Chondrocyte (in vitro differentiated cells): Measurements from ENCODE around the gene MRPL19. TPM values are rescaled to one million over a fixed set of nuclear protein-coding genes. Genes with fewer than 3 reads are reported as not detected.
A peak's percentile ranks its signal among the peaks of the same experiment; 100 is the strongest.

Experiments used
- DNase-seq: peaks from one replicate; pipeline ENCODE4 v3.0.0; 2021; ENCODE audit warnings: mixed read lengths, low spot score
- H3K27ac Mint-ChIP-seq: one replicate; pipeline ENCODE4 v1.8.0; 2021; ENCODE audit warnings: mild to moderate bottlenecking, moderate library complexity, mixed read lengths; ENCODE audit not compliant: unreplicated experiment
- H3K27me3 Mint-ChIP-seq: 2 replicates; pipeline ENCODE4 v1.8.0; 2021; ENCODE audit warnings: low read depth, mixed read lengths
- H3K36me3 Mint-ChIP-seq: 2 replicates; pipeline ENCODE4 v1.8.0; 2021; ENCODE audit warnings: low read depth, mixed read lengths
- H3K4me1 Mint-ChIP-seq: 2 replicates; pipeline ENCODE4 v1.8.0; 2021; ENCODE audit warnings: low read depth, mild to moderate bottlenecking, mixed read lengths
- H3K4me3 Mint-ChIP-seq: one replicate; pipeline ENCODE4 v1.8.0; 2021; ENCODE audit warnings: mild to moderate bottlenecking, moderate library complexity, mixed read lengths; ENCODE audit not compliant: unreplicated experiment
- H3K9me3 Mint-ChIP-seq: 2 replicates; pipeline ENCODE4 v1.8.0; 2021; ENCODE audit warnings: low read depth, mixed read lengths
- total RNA-seq: library from RNA; stranded (reverse); gene quantifications from 3 replicates; pipeline ENCODE4 v1.2.1, GENCODE V29; 2021
- TF ChIP-seq, protein P1 (sequence below): fragments of 200-600 bp; sonication (generic); IDR thresholded peaks from 2 replicates; pipeline ENCODE4 v1.5.0; 2021; ENCODE audit warnings: antibody characterized with exemption, mild to moderate bottlenecking, moderate library complexity

The MRPL19 gene
- total RNA-seq, 1 donor from 2014 or later: 43.5 TPM

DNA sequence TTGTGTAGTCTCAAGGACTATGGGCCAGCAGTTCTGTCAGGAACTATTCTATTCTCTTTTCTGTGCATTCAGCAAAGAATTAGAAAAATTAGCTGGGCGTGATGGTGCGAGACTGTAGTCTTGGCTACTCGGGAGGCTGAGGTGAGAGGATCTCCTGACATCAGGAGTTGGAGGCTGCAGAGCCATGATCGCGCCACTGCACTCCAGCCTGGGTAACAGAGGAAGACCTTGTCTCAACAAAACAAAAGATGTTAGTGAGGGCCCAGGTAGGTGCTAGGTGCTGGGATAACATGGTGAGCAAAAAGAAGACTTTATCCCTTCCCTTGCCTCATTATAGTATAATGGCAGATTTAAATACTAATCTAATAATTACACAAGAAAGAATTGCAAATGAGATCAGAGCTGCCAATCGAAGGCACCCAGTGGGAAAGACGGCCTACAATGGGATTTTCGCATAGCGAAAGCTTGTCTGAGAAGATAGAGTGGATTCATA is 447 bp upstream of the MRPL19 start:
- H3K4me1 Mint-ChIP-seq: peaks cover 26% of the 10 kb centered on the region
- no peaks in the 10 kb centered on the region for H3K27me3 Mint-ChIP-seq
- DNase-seq: no peak

DNA sequence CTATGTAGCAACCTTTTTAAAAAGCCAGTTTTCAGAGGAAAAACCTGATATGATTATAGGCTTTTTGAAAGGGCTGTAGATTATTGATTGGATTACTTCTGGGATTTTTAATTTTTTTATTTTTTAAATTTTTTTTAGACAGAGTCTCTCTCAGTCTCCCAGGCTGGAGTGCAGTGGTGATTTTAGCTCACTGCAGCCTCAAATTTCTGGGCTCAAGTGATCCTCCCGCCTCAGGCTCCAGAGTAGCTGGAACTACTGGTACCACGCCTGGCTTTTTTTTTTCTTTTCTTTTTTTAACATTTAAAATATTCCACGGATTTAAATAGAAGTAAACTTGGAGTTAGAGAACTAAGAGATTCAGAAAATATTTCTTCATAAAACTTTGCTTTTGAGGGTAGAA is 1.2 kb downstream of the MRPL19 start:
- Mint-ChIP-seq H3K36me3 (peaks cover 14% of the 10 kb centered on the region), H3K27ac (no peak overlapping the region), H3K9me3 (no peaks in the 10 kb centered on the region), H3K4me3 (peak overlapping the region; percentile 92), H3K27me3 (no peaks in the 10 kb centered on the region), H3K4me1 (peaks cover 24% of the 10 kb centered on the region)
- TF ChIP-seq, protein P1, sequence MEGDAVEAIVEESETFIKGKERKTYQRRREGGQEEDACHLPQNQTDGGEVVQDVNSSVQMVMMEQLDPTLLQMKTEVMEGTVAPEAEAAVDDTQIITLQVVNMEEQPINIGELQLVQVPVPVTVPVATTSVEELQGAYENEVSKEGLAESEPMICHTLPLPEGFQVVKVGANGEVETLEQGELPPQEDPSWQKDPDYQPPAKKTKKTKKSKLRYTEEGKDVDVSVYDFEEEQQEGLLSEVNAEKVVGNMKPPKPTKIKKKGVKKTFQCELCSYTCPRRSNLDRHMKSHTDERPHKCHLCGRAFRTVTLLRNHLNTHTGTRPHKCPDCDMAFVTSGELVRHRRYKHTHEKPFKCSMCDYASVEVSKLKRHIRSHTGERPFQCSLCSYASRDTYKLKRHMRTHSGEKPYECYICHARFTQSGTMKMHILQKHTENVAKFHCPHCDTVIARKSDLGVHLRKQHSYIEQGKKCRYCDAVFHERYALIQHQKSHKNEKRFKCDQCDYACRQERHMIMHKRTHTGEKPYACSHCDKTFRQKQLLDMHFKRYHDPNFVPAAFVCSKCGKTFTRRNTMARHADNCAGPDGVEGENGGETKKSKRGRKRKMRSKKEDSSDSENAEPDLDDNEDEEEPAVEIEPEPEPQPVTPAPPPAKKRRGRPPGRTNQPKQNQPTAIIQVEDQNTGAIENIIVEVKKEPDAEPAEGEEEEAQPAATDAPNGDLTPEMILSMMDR: peak; percentile 7
- DNase-seq: no peak

More for the DNA sequence above, 447 bp upstream of the MRPL19 start:
- Mint-ChIP-seq H3K27ac (peak overlapping the region; percentile 96), H3K9me3 (no peaks in the 10 kb centered on the region), H3K4me3 (peak overlapping the region; percentile 92), H3K36me3 (peaks cover 6% of the 10 kb centered on the region)
- TF ChIP-seq, protein P1: no peak

DNA sequence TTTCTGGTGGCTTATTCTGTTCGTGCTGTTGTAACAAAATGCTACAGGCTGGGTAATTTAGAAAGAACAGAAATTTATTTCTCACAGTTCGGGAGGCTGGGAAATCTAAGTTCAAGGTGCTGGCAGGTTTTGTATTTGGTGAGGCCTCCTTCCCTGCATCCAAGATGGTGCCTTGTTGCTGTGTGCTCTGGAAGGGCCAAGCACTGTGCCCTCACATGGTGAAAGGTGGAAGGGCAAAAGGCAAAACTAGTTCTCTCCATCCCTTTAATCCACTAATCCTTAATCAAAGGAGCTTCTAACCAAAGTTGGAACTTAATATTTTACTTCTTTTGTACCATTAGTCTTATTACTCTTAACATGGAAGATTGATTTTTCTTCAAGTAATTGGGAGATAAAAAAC is 7.4 kb downstream of the MRPL19 start:
- Mint-ChIP-seq H3K4me3 (no peak overlapping the region), H3K36me3 (peaks cover 57% of the 10 kb centered on the region), H3K27me3 (no peaks in the 10 kb centered on the region), H3K27ac (no peak overlapping the region), H3K4me1 (peaks cover 3% of the 10 kb centered on the region), H3K9me3 (peaks cover 8% of the 10 kb centered on the region)
- no peak for DNase-seq
- TF ChIP-seq, protein P1: no peak

DNA sequence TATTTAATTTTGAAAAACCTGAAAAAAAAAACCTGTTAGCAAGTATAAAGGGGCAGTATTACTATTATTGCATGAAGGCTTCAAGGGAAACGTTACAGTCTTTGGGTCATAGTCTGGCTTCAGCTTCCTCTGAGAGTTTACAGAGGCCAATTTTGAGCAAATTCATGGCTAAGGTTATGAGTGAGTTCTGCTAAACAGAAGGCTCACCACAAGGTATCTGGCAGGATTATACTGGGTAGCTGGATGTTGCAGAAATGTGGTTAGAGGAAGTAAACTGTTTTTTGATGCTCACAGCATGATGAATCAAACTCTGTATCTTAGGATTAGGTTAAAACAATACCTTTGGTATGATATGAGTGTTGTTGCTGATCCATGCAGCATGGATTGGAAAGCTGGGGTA is 9.3 kb downstream of the MRPL19 start:
- peaks cover 20% of the 10 kb centered on the region for H3K9me3 Mint-ChIP-seq
- no peak overlapping the region for H3K27ac Mint-ChIP-seq
- H3K36me3 Mint-ChIP-seq: peaks cover 61% of the 10 kb centered on the region
- TF ChIP-seq, protein P1: no peak
- DNase-seq: no peak
- H3K4me3 Mint-ChIP-seq: no peak overlapping the region
- no peaks in the 10 kb centered on the region for H3K4me1 Mint-ChIP-seq
- H3K27me3 Mint-ChIP-seq: no peaks in the 10 kb centered on the region

DNA sequence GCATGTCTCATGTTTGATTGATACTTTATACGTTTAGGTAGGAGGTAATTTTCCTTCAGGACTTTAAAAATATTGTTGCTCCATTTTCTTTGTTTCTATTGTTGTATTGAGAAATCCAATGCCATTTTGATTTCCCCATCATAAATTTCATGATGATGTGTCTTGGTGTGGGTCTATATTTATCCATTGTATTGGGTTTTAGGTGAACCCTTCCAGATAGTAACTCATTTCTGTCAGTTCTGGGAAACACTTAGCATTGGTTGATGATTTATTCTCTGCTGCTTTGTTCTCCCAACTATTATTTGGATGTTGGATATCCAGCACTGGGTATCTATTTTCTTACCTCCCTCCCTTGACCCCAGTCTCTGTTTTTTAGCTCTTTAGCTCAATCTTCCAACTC is 10.0 kb downstream of the MRPL19 start:
- TF ChIP-seq, protein P1: no peak

More for the DNA sequence above, 10.0 kb downstream of the MRPL19 start:
- Mint-ChIP-seq H3K36me3 (peaks cover 59% of the 10 kb centered on the region), H3K27me3 (no peaks in the 10 kb centered on the region), H3K4me1 (no peaks in the 10 kb centered on the region), H3K4me3 (no peak overlapping the region), H3K27ac (no peak overlapping the region), H3K9me3 (peaks cover 21% of the 10 kb centered on the region)
- no peak for DNase-seq
